HCT116 (cell line): ENCODE data around the gene SAP30L.

Experiments used
- EZH2phosphoT487 ChIP-seq: fragments of 200-600 bp; IDR thresholded peaks from 2 replicates; pipeline ENCODE4 v1.6.1; 2018; ENCODE audit warnings: antibody characterized with exemption, borderline replicate concordance
- SIN3A ChIP-seq: IDR thresholded peaks from 2 replicates; pipeline ENCODE4 v1.6.1; 2012; ENCODE audit warnings: low read depth
- SRF ChIP-seq: IDR thresholded peaks from 2 replicates; pipeline ENCODE4 v1.6.1; 2012; ENCODE audit warnings: low read depth
- ZBTB33 ChIP-seq: IDR thresholded peaks from 2 replicates; pipeline ENCODE4 v1.6.1; 2011; ENCODE audit warnings: mild to moderate bottlenecking, low read length, moderate library complexity; ENCODE audit not compliant: insufficient replicate concordance; ENCODE audit errors: extremely low read depth
- TF ChIP-seq, protein P1 (sequence below), 3 experiments: fragments of 200-600 bp in 1 of 3; sonication (generic) in 1 of 3; IDR thresholded peaks in 2 of 3; conservative IDR thresholded peaks in 1 of 3; 2 replicates each; pipeline ENCODE4 v1.5.1; 2012 to 2017; ENCODE audit warnings: low read depth in 2 of 3, low read length in 2 of 3, antibody characterized with exemption in 1 of 3, borderline replicate concordance in 1 of 3, control low read depth in 1 of 3, mild to moderate bottlenecking in 1 of 3, mixed read lengths in 1 of 3, mixed run types in 1 of 3, moderate library complexity in 1 of 3; ENCODE audit not compliant: insufficient read depth in 1 of 3
- TF ChIP-seq, protein P2 (sequence below): IDR thresholded peaks from 2 replicates; pipeline ENCODE4 v1.6.1; 2012; ENCODE audit warnings: low read depth

DNA sequence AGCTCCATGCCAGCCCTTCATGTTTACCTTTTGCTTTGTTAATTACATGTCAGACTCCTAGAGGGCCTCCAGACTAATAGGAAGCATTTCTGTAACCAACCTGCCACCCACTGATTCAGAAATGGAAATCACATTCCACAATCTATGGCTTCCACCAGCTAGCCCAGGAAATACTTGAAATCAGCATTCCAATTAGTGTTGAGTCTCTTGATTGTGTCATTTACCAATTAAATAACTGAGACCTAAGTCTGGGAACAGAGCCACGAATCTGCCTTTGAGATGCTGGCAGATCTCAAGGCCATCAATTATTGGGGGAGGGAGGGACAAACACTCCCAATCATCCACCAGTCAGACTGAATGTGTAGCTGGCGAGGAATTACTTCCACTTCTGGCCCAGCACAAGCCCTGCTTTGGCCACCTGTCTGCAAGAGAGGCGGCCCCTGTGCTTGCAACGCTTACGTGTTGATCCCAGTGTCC is 27.4 kb upstream of the SAP30L start:
- TF ChIP-seq, protein P1, sequence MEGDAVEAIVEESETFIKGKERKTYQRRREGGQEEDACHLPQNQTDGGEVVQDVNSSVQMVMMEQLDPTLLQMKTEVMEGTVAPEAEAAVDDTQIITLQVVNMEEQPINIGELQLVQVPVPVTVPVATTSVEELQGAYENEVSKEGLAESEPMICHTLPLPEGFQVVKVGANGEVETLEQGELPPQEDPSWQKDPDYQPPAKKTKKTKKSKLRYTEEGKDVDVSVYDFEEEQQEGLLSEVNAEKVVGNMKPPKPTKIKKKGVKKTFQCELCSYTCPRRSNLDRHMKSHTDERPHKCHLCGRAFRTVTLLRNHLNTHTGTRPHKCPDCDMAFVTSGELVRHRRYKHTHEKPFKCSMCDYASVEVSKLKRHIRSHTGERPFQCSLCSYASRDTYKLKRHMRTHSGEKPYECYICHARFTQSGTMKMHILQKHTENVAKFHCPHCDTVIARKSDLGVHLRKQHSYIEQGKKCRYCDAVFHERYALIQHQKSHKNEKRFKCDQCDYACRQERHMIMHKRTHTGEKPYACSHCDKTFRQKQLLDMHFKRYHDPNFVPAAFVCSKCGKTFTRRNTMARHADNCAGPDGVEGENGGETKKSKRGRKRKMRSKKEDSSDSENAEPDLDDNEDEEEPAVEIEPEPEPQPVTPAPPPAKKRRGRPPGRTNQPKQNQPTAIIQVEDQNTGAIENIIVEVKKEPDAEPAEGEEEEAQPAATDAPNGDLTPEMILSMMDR (IDR thresholded peaks at IDR 0.05 in 2 of 3, conservative IDR thresholded peaks at IDR 0.05 in 1 of 3; ENCODE audit: borderline replicate concordance in 1 of 3, insufficient read depth in 1 of 3, low read depth in 2 of 3, low read length in 2 of 3) = no peak
- no peak for TF ChIP-seq SIN3A
- no peak for TF ChIP-seq EZH2phosphoT487
- TF ChIP-seq, protein P2, sequence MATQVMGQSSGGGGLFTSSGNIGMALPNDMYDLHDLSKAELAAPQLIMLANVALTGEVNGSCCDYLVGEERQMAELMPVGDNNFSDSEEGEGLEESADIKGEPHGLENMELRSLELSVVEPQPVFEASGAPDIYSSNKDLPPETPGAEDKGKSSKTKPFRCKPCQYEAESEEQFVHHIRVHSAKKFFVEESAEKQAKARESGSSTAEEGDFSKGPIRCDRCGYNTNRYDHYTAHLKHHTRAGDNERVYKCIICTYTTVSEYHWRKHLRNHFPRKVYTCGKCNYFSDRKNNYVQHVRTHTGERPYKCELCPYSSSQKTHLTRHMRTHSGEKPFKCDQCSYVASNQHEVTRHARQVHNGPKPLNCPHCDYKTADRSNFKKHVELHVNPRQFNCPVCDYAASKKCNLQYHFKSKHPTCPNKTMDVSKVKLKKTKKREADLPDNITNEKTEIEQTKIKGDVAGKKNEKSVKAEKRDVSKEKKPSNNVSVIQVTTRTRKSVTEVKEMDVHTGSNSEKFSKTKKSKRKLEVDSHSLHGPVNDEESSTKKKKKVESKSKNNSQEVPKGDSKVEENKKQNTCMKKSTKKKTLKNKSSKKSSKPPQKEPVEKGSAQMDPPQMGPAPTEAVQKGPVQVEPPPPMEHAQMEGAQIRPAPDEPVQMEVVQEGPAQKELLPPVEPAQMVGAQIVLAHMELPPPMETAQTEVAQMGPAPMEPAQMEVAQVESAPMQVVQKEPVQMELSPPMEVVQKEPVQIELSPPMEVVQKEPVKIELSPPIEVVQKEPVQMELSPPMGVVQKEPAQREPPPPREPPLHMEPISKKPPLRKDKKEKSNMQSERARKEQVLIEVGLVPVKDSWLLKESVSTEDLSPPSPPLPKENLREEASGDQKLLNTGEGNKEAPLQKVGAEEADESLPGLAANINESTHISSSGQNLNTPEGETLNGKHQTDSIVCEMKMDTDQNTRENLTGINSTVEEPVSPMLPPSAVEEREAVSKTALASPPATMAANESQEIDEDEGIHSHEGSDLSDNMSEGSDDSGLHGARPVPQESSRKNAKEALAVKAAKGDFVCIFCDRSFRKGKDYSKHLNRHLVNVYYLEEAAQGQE = no peak
- TF ChIP-seq ZBTB33 = no peak
- no peak for TF ChIP-seq SRF
